Rectal smooth muscle tissue (tissue), 1 donor: Measurements from ENCODE around the gene GFI1B.
"Not testable (repeated sequence)": the region's sequence is repeated elsewhere in the genome, so short reads cannot be mapped to it uniquely, and the experiment has no call there.

Source experiments
- H3K27ac ChIP-seq: one replicate; pipeline ENCODE4 v1.7.0; 2013; ENCODE audit warnings: low read depth, low read length, inconsistent platforms
- H3K27me3 ChIP-seq: one replicate; pipeline ENCODE4 v1.7.0; 2013; ENCODE audit warnings: low read length; ENCODE audit not compliant: control insufficient read depth, insufficient read depth
- H3K36me3 ChIP-seq: one replicate; pipeline ENCODE4 v1.7.0; 2013; ENCODE audit warnings: low read length; ENCODE audit not compliant: control insufficient read depth, insufficient read depth
- H3K4me1 ChIP-seq: one replicate; pipeline ENCODE4 v1.7.0; 2013; ENCODE audit warnings: low read length; ENCODE audit not compliant: control insufficient read depth, insufficient read depth
- H3K4me3 ChIP-seq: one replicate; pipeline ENCODE4 v1.7.0; 2013; ENCODE audit warnings: low read length
- H3K9ac ChIP-seq: one replicate; pipeline ENCODE4 v1.7.0; 2013; ENCODE audit warnings: low read length

The GFI1B gene

GRCh38 chr9:132986640-132987620 is 8.4 kb downstream of the GFI1B start:
- Histone ChIP-seq H3K36me3 (no peaks in the 10 kb centered on the region), H3K27me3 (peaks cover 4% of the 10 kb centered on the region), H3K27ac (no peak overlapping the region), H3K4me3 (no peak overlapping the region), H3K4me1 (no peaks in the 10 kb centered on the region), H3K9ac (no peak overlapping the region)

DNA sequence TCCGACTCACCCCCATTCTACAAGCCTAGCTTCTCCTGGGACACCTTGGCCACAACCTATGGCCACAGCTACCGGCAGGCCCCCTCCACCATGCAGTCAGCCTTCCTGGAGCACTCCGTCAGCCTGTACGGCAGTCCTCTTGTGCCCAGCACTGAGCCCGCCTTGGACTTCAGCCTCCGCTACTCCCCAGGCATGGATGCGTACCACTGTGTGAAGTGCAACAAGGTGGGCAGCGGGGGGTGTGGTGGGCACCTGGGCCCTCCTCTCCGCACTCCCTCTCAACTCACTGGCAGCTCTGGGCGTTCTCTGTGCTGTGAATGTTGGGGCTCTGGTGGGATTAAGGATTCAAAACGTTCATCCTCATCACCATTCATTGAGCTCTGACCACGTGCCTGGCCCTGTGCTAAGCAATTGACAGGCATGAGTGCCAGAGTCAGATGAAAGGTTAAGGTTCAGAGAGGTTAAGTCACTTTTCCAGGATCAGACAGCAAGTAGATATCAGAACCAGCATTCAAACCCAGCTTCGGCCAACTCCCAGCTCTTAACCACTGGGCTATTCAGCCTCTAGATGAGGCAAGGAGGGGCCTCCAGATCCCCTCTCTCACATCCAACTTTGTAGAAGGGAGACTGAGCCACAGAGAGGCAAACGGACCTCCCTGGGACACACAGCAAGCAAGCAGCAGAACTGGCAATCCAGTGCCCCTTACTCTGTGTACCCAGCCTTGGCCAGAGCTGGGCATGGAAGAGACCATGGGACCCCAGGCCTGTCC is 9.9 kb downstream of the GFI1B start:
- no peaks in the 10 kb centered on the region for H3K4me1 ChIP-seq
- peaks cover 4% of the 10 kb centered on the region for H3K27me3 ChIP-seq
- H3K4me3 ChIP-seq: no peak overlapping the region
- no peaks in the 10 kb centered on the region for H3K36me3 ChIP-seq
- no peak overlapping the region for H3K9ac ChIP-seq
- H3K27ac ChIP-seq: no peak overlapping the region

DNA sequence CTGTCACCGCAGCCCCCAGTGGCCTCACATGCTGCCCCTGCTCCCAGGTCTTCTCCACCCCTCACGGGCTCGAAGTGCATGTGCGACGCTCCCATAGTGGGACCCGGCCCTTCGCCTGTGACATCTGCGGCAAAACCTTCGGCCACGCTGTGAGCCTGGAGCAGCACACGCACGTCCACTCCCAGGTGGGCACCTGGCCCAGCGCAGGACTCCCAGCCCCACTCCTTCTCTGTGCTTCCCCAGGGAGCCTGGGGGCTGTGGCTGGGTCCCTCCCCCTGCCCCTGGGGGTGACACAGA is 10.5 kb downstream of the GFI1B start:
- Histone ChIP-seq H3K27ac (no peak overlapping the region), H3K4me3 (no peak overlapping the region), H3K9ac (no peak overlapping the region), H3K4me1 (no peaks in the 10 kb centered on the region), H3K36me3 (no peaks in the 10 kb centered on the region), H3K27me3 (peaks cover 4% of the 10 kb centered on the region)

DNA sequence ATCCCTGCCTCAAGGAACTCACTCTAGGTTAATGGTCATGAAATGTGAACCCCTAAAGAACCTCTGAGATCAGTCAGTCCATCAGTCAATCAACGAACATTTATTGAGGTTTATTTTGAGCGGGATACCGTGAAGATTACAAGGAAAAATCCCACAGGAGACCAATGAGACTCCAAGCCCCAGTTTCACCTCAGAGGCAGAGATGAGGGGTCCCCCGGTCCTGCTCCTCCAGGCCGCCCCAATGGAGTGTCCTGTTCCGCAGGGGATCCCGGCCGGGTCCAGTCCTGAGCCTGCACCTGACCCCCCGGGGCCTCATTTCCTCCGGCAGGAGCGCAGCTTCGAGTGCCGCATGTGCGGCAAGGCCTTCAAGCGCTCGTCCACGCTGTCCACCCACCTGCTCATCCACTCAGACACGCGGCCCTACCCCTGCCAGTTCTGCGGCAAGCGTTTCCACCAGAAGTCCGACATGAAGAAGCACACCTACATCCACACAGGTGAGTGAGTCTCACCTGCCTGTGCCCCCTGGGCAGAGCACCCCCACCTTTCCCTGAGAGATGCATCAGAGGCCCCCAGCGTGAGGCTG is 11.0 kb downstream of the GFI1B start:
- peaks cover 4% of the 10 kb centered on the region for H3K27me3 ChIP-seq
- H3K9ac ChIP-seq: no peak overlapping the region

DNA sequence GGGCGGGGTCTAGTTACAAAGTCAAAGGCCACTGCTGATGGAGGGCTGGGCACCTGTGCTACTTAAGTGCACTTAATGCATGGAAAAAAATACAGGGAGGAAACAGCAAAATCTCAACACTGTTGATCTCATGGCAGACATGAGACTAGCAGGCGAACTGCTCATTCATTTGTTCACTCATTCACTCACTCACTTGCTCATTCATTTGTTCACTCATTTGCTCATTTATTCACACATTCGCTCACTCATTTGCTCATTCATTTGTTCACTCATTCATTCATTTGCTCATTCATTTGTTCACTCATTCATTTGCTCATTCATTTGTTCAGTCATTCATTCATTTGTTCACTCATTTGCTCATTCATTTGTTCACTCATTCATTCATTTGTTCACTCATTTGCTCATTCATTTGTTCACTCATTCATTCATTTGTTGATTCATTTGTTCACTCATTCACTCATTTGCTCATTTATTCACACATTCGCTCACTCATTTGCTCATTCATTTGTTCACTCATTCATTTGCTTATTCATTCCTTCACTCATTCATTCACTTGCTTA is 11.6 kb downstream of the GFI1B start:
- not testable (repeated sequence) for H3K4me3 ChIP-seq, H3K9ac ChIP-seq, H3K36me3 ChIP-seq, H3K27me3 ChIP-seq, H3K27ac ChIP-seq, H3K4me1 ChIP-seq

More for the DNA sequence above, 11.0 kb downstream of the GFI1B start:
- H3K4me3 ChIP-seq: no peak overlapping the region
- no peaks in the 10 kb centered on the region for H3K36me3 ChIP-seq
- H3K4me1 ChIP-seq: no peaks in the 10 kb centered on the region
- no peak overlapping the region for H3K27ac ChIP-seq

GRCh38 chr9:132990781-132991180 is 12.3 kb downstream of the GFI1B start:
- Histone ChIP-seq H3K27ac (no peak overlapping the region), H3K4me1 (no peaks in the 10 kb centered on the region), H3K36me3 (no peaks in the 10 kb centered on the region), H3K4me3 (no peak overlapping the region), H3K27me3 (peaks cover 3% of the 10 kb centered on the region), H3K9ac (no peak overlapping the region)

GRCh38 chr9:132991351-132992300 is 13.1 kb downstream of the GFI1B start:
- Histone ChIP-seq H3K27me3 (peaks cover 3% of the 10 kb centered on the region), H3K9ac (no peak overlapping the region), H3K36me3 (no peaks in the 10 kb centered on the region), H3K4me3 (no peak overlapping the region), H3K4me1 (no peaks in the 10 kb centered on the region), H3K27ac (no peak overlapping the region)

GRCh38 chr9:132993511-132993939 is 15.0 kb downstream of the GFI1B start:
- Histone ChIP-seq H3K36me3 (no peaks in the 10 kb centered on the region), H3K27ac (no peak overlapping the region), H3K9ac (no peak overlapping the region), H3K4me3 (no peak overlapping the region), H3K27me3 (peaks cover 3% of the 10 kb centered on the region), H3K4me1 (no peaks in the 10 kb centered on the region)

DNA sequence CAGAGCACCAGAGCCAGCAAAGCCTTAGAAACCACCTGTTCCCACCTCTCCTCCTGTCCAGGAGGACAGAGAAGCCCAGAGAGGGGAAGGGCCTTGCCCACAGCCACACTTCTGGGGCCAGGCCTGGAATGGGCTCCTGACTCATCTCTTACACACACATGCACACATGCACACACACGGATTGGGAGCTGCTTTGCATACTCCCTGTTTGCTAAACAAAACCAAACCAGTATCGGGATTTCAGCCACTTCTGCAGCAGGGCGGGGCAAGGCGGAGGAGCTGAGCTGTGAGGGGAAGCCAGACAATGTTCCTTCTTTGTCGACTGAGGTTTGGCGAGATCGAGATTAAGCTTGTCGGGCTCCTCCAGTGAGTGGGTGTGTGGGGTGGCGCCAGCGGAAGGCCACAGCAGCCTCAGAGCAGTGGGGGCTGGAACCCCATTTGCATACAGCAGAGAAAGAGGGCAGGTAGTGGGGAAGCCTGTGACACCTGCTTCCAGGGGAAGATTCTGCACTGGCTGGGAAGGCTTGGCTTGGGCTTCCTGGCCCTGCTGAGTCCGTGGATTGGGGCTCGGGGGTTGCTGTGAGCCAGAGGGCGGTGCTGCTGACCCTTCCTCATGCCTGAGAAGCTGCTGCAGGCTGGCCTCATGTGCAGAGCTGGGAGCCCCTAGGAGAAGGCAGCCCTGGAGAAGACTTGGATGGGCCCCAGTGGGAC is 16.1 kb downstream of the GFI1B start:
- Histone ChIP-seq H3K9ac (no peak overlapping the region), H3K27me3 (peaks cover 3% of the 10 kb centered on the region), H3K4me3 (no peak overlapping the region)

GRCh38 chr9:132995121-132995420 is 16.6 kb downstream of the GFI1B start:
- H3K36me3 ChIP-seq: no peaks in the 10 kb centered on the region
- H3K4me3 ChIP-seq: no peak overlapping the region
- peaks cover 3% of the 10 kb centered on the region for H3K27me3 ChIP-seq
- H3K4me1 ChIP-seq: no peaks in the 10 kb centered on the region
- no peak overlapping the region for H3K27ac ChIP-seq
- H3K9ac ChIP-seq: no peak overlapping the region

More for the DNA sequence above, 16.1 kb downstream of the GFI1B start:
- no peaks in the 10 kb centered on the region for H3K36me3 ChIP-seq
- H3K4me1 ChIP-seq: no peaks in the 10 kb centered on the region
- no peak overlapping the region for H3K27ac ChIP-seq

- Histone ChIP-seq H3K9ac (no peak overlapping the region), H3K4me1 (no peaks in the 10 kb centered on the region), H3K4me3 (no peak overlapping the region), H3K27me3 (peaks cover 3% of the 10 kb centered on the region), H3K27ac (no peak overlapping the region), H3K36me3 (no peaks in the 10 kb centered on the region)
Measured at GRCh38 chr9:132995879-132996278, 17.4 kb downstream of the GFI1B start.
